Measurements from ENCODE around the gene ATG3.
"Not testable (repeated sequence)": the region's sequence is repeated elsewhere in the genome, so short reads cannot be mapped to it uniquely, and the experiment has no call there.

ATG3 gene

GRCh38 chr3:112561734-112562529, at the start of gene ATG3, which contains the start of gene SLC35A5:
Gene ATG3, minus strand, starts transcription at chr3:112561962. Its CDS starts 434 bp downstream, at chr3:112561528.
Gene SLC35A5, plus strand, starts transcription at chr3:112562045. Its CDS starts 1,359 bp downstream, at chr3:112563404.
- DNase-seq (ENCODE audit: low spot score): peak; percentile 96

GRCh38 chr3:112610121-112610520, 48.4 kb upstream of the ATG3 start:
- no peak for DNase-seq (ENCODE audit: low spot score)

- no peak for DNase-seq (ENCODE audit: low spot score)
These were observed 46.1 kb upstream of the ATG3 start for GRCh38 chr3:112607863-112608262.

- no peak for DNase-seq (ENCODE audit: low spot score)
These were observed 44.3 kb upstream of the ATG3 start for GRCh38 chr3:112606098-112606497.

GRCh38 chr3:112605285-112605684, 43.5 kb upstream of the ATG3 start:
- DNase-seq (ENCODE audit: low spot score): peak; percentile 76

GRCh38 chr3:112604536-112604935, 42.8 kb upstream of the ATG3 start:
- DNase-seq (ENCODE audit: low spot score): peak; percentile 38

- DNase-seq (ENCODE audit: low spot score): no peak
These were observed 40.6 kb upstream of the ATG3 start for GRCh38 chr3:112602217-112602838.

- DNase-seq (ENCODE audit: low spot score): no peak
These were observed 37.0 kb upstream of the ATG3 start for GRCh38 chr3:112598731-112599130.

GRCh38 chr3:112597945-112598344, 36.2 kb upstream of the ATG3 start:
- DNase-seq (ENCODE audit: low spot score): no peak

GRCh38 chr3:112594856-112595255, 33.1 kb upstream of the ATG3 start:
- DNase-seq (ENCODE audit: low spot score): no peak

- DNase-seq (ENCODE audit: low spot score): no peak
These were observed 31.5 kb upstream of the ATG3 start for GRCh38 chr3:112593258-112593657.

- no peak for DNase-seq (ENCODE audit: low spot score)
These were observed 25.6 kb upstream of the ATG3 start for GRCh38 chr3:112587336-112587735.

GRCh38 chr3:112585782-112586181, 24.0 kb upstream of the ATG3 start:
- no peak for DNase-seq (ENCODE audit: low spot score)

GRCh38 chr3:112583105-112583504, 21.3 kb upstream of the ATG3 start:
- DNase-seq (ENCODE audit: low spot score): no peak

GRCh38 chr3:112582244-112582874, 20.6 kb upstream of the ATG3 start:
- DNase-seq (ENCODE audit: low spot score): no peak

- no peak for DNase-seq (ENCODE audit: low spot score)
These were observed 17.9 kb upstream of the ATG3 start for GRCh38 chr3:112579697-112580096.

- no peak for DNase-seq (ENCODE audit: low spot score)
These were observed 17.5 kb upstream of the ATG3 start for GRCh38 chr3:112579232-112579631.

GRCh38 chr3:112572701-112573100, 10.9 kb upstream of the ATG3 start:
- DNase-seq (ENCODE audit: low spot score): no peak

- no peak for DNase-seq (ENCODE audit: low spot score)
These were observed 7.5 kb upstream of the ATG3 start for GRCh38 chr3:112569265-112569664.

GRCh38 chr3:112568642-112569041, 6.9 kb upstream of the ATG3 start:
- no peak for DNase-seq (ENCODE audit: low spot score)

- no peak for DNase-seq (ENCODE audit: low spot score)
These were observed 3.2 kb upstream of the ATG3 start for GRCh38 chr3:112564940-112565305.

GRCh38 chr3:112564247-112564939, 2.6 kb upstream of the ATG3 start:
- not testable (repeated sequence) for DNase-seq (ENCODE audit: low spot score)

- peak; percentile 37 for DNase-seq (ENCODE audit: low spot score)
These were observed 353 bp downstream of the ATG3 start for GRCh38 chr3:112561484-112561733.
